PC-9 (cell line): ENCODE results near the gene MTREX. TPM values are rescaled to one million over a fixed set of nuclear protein-coding genes. Genes with fewer than 3 reads are reported as not detected.
A peak's percentile ranks its signal among the peaks of the same experiment; 100 is the strongest.

Experiments used
- BruUV-seq: library from RNA; stranded (reverse); fragments of 400-500 nt; replicated peaks from 2 replicates; lab custom pipeline; 2021; lab: Mats Ljungman, UMichigan
- CTCF ChIA-PET: fragments of 300-600 bp; sonication (Branson Sonifier 250); formaldehyde crosslinking; loops from one replicate; lab custom pipeline; 2022; ENCODE audit warnings: antibody characterized with exemption; lab: Charles Lee
- POLR2A ChIA-PET: fragments of 300-600 bp; sonication (Branson Sonifier 250); formaldehyde crosslinking; loops from one replicate; lab custom pipeline; 2022; ENCODE audit warnings: antibody characterized with exemption; ENCODE audit not compliant: unreplicated experiment; lab: Charles Lee
- DNase-seq, 2 experiments: peaks; one replicate each; pipeline versions ENCODE4 v3.0.0 to v3.0.0-alpha.2; 2015 to 2022; ENCODE audit warnings: mixed read lengths in 1 of 2
- H2AFZ ChIP-seq: fragments of 200-600 bp; sonication (generic); 2 replicates; pipeline ENCODE4 v1.8.1; 2017; ENCODE audit warnings: antibody characterized with exemption
- H3F3A ChIP-seq: fragments of 200-600 bp; sonication (generic); 2 replicates; pipeline ENCODE4 v1.8.1; 2017; ENCODE audit warnings: antibody characterized with exemption, mild to moderate bottlenecking, low read depth; ENCODE audit not compliant: insufficient read depth
- H3K27ac ChIP-seq: fragments of 200-600 bp; sonication (generic); 2 replicates; pipeline ENCODE4 v1.6.1; 2016; ENCODE audit warnings: mixed run types
- H3K27me3 ChIP-seq: fragments of 200-600 bp; sonication (generic); 2 replicates; pipeline ENCODE4 v1.6.1; 2016; ENCODE audit warnings: low read depth, mixed run types; ENCODE audit not compliant: insufficient read depth
- H3K36me3 ChIP-seq: fragments of 200-600 bp; sonication (generic); 2 replicates; pipeline ENCODE4 v1.6.1; 2016; ENCODE audit warnings: low read depth, mixed run types
- H3K4me1 ChIP-seq: fragments of 200-600 bp; sonication (generic); replicated peaks from 2 replicates; pipeline ENCODE4 v1.6.1; 2016; ENCODE audit warnings: mixed run types; ENCODE audit not compliant: insufficient read depth
- H3K4me2 ChIP-seq: fragments of 200-600 bp; sonication (generic); 2 replicates; pipeline ENCODE4 v1.6.1; 2017; ENCODE audit warnings: mixed run types
- H3K4me3 ChIP-seq: fragments of 200-600 bp; sonication (generic); 2 replicates; pipeline ENCODE4 v1.6.1; 2016; ENCODE audit warnings: mixed run types
- H3K79me2 ChIP-seq: fragments of 200-600 bp; sonication (generic); 2 replicates; pipeline ENCODE4 v1.6.1; 2017; ENCODE audit warnings: low read depth, mixed run types
- H3K9me2 ChIP-seq: fragments of 200-600 bp; sonication (generic); 2 replicates; pipeline ENCODE4 v1.8.1; 2017; ENCODE audit warnings: mild to moderate bottlenecking; ENCODE audit not compliant: insufficient read depth
- H3K9me3 ChIP-seq: fragments of 200-600 bp; sonication (generic); 2 replicates; pipeline ENCODE4 v1.8.1; 2016; ENCODE audit warnings: low read depth; ENCODE audit not compliant: insufficient read depth
- H4K20me1 ChIP-seq: fragments of 200-600 bp; sonication (generic); 2 replicates; pipeline ENCODE4 v1.8.1; 2017; ENCODE audit not compliant: insufficient read depth
- EZH2 ChIP-seq: fragments of 200-600 bp; sonication (generic); IDR thresholded peaks from 2 replicates; pipeline ENCODE4 v1.8.0; 2017; ENCODE audit warnings: antibody characterized with exemption, low read depth
- intact Hi-C: fragments of 100-400 bp; cut with micrococcal nuclease; formaldehyde crosslinking; loops from one replicate; pipeline ENCODE4 v1.10.0; 2022; ENCODE audit not compliant: unreplicated experiment
- total RNA-seq: library from RNA; stranded (reverse); gene quantifications from 2 replicates; pipeline ENCODE4 v1.2.3, GENCODE V29; 2021
- TF ChIP-seq, protein P1 (sequence below): fragments of 200-600 bp; sonication (generic); conservative IDR thresholded peaks from 2 replicates; pipeline ENCODE4 v1.6.1; 2017; ENCODE audit warnings: mixed run types, antibody characterized with exemption, mild to moderate bottlenecking, moderate library complexity

MTREX gene
- total RNA-seq, 1 experiment from 2014 or later, result 56.7 TPM

DNA sequence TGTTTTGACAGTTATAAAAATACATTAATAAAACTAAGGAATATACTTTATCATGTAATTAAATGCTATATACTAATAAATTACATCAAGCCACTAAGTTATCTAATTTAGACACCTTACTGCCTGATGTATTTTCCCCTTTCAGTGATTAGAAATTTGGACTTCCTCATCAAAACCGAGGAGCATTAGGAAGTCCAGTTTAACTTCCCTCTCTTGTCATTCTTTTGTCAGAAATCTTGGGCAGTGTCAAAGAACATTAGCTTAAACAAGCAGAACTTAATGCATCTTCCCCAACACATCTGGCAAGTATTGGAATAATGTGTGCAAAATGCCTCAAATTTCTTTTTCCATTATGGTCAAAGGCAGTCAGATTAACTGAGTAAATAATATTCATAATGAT, 145.4 kb downstream of the MTREX start:
- Histone ChIP-seq H3K9me3 (no peaks in the 10 kb centered on the region), H3K4me2 (no peak overlapping the region), H3K79me2 (no peaks in the 10 kb centered on the region), H3K36me3 (no peaks in the 10 kb centered on the region), H4K20me1 (no peaks in the 10 kb centered on the region), H3F3A (0 out of 2 replicates have a peak, but pooled peaks cover 4% of the 10 kb centered on the region), H3K4me1 (peaks cover 10% of the 10 kb centered on the region), H3K27ac (no peak overlapping the region), H3K4me3 (no peak overlapping the region), H3K27me3 (no peaks in the 10 kb centered on the region), H2AFZ (no peak overlapping the region), H3K9me2 (no peaks in the 10 kb centered on the region)
- CTCF ChIA-PET, result no interaction called here
- BruUV-seq, result no TSS peak
- POLR2A ChIA-PET, result no interaction called here
- TF ChIP-seq EZH2, result no peak
- TF ChIP-seq, protein P1, sequence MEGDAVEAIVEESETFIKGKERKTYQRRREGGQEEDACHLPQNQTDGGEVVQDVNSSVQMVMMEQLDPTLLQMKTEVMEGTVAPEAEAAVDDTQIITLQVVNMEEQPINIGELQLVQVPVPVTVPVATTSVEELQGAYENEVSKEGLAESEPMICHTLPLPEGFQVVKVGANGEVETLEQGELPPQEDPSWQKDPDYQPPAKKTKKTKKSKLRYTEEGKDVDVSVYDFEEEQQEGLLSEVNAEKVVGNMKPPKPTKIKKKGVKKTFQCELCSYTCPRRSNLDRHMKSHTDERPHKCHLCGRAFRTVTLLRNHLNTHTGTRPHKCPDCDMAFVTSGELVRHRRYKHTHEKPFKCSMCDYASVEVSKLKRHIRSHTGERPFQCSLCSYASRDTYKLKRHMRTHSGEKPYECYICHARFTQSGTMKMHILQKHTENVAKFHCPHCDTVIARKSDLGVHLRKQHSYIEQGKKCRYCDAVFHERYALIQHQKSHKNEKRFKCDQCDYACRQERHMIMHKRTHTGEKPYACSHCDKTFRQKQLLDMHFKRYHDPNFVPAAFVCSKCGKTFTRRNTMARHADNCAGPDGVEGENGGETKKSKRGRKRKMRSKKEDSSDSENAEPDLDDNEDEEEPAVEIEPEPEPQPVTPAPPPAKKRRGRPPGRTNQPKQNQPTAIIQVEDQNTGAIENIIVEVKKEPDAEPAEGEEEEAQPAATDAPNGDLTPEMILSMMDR, result no peak
- intact Hi-C loops, result no loop called here
- DNase-seq, result no peak

DNA sequence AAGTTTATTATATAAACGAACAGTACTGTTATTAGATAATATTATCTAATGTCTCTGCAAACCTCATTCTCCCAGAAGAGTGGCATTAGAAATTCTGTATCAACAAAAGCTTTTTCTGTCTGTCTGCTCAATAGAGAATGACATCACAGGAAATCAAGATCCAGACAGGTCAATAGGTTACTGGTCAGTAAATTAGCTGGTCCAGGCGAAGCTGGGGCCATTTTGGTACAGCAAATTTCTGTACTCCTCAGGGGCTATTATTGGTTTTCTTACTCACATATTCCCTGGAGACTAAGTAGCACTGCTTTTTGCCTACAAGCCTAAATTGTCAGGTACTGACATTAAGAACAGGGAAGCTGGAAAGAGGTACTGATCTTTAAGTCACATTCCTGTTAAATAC, 146.5 kb downstream of the MTREX start:
- TF ChIP-seq, protein P1, result no peak
- no peak for TF ChIP-seq EZH2
- Histone ChIP-seq H3K36me3 (no peaks in the 10 kb centered on the region), H3K9me3 (no peaks in the 10 kb centered on the region)

GRCh38 chr5:55456216-55456895, 148.6 kb downstream of the MTREX start:
- BruUV-seq, result no TSS peak
- TF ChIP-seq, protein P1, result no peak
- Histone ChIP-seq H3K4me3 (no peak overlapping the region), H3K36me3 (no peaks in the 10 kb centered on the region), H3K4me2 (no peak overlapping the region), H4K20me1 (no peaks in the 10 kb centered on the region), H3K27ac (0 out of 2 replicates have a peak overlapping the region, but pooled peaks have one; percentile 12), H2AFZ (no peak overlapping the region), H3K79me2 (no peaks in the 10 kb centered on the region), H3K9me2 (no peaks in the 10 kb centered on the region; the same call in 1 of the 2 replicates), H3K27me3 (no peaks in the 10 kb centered on the region), H3K4me1 (peaks cover 10% of the 10 kb centered on the region), H3F3A (0 out of 2 replicates have a peak, but pooled peaks cover 4% of the 10 kb centered on the region), H3K9me3 (no peaks in the 10 kb centered on the region)
- CTCF ChIA-PET, result no interaction called here
- intact Hi-C loops, result no loop called here
- DNase-seq, result no peak
- POLR2A ChIA-PET, result no interaction called here

More for the DNA sequence above, 146.5 kb downstream of the MTREX start:
- H3K79me2 ChIP-seq, result no peaks in the 10 kb centered on the region
- H3K4me1 ChIP-seq, result peaks cover 10% of the 10 kb centered on the region
- H3K4me2 ChIP-seq, result no peak overlapping the region
- H3K9me2 ChIP-seq, result no peaks in the 10 kb centered on the region; the same call in 1 of the 2 replicates
- DNase-seq, result no peak
- H3K27ac ChIP-seq, result no peak overlapping the region
- H4K20me1 ChIP-seq, result no peaks in the 10 kb centered on the region
- no peak overlapping the region for H3K4me3 ChIP-seq
- intact Hi-C loops, result no loop called here
- H3K27me3 ChIP-seq, result no peaks in the 10 kb centered on the region
- H2AFZ ChIP-seq, result no peak overlapping the region
- BruUV-seq, result no TSS peak
- 0 out of 2 replicates have a peak, but pooled peaks cover 4% of the 10 kb centered on the region for H3F3A ChIP-seq
- CTCF ChIA-PET, result no interaction called here
- POLR2A ChIA-PET, result no interaction called here
